ENCODE measurements around the gene ATP6V0A1.
"Not testable (repeated sequence)": the region's sequence is repeated elsewhere in the genome, so short reads cannot be mapped to it uniquely, and the experiment has no call there.

Gene ATP6V0A1

DNA sequence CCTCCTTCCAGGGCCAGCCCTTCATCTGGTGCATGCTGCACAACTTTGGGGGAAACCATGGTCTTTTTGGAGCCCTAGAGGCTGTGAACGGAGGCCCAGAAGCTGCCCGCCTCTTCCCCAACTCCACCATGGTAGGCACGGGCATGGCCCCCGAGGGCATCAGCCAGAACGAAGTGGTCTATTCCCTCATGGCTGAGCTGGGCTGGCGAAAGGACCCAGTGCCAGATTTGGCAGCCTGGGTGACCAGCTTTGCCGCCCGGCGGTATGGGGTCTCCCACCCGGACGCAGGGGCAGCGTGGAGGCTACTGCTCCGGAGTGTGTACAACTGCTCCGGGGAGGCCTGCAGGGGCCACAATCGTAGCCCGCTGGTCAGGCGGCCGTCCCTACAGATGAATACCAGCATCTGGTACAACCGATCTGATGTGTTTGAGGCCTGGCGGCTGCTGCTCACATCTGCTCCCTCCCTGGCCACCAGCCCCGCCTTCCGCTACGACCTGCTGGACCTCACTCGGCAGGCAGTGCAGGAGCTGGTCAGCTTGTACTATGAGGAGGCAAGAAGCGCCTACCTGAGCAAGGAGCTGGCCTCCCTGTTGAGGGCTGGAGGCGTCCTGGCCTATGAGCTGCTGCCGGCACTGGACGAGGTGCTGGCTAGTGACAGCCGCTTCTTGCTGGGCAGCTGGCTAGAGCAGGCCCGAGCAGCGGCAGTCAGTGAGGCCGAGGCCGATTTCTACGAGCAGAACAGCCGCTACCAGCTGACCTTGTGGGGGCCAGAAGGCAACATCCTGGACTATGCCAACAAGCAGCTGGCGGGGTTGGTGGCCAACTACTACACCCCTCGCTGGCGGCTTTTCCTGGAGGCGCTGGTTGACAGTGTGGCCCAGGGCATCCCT is 84.8 kb downstream of the ATP6V0A1 start:
- POLR2A ChIA-PET, result no interaction called here

GRCh38 chr17:42544874-42545283 is 86.2 kb downstream of the ATP6V0A1 start:
- CTCF ChIA-PET, result interaction anchor here (1.0 kb wide), 1 partner anchor 9 kb away, joined by 3 read pairs; no protein-coding TSS in a partner anchor

More for the DNA sequence above, 84.8 kb downstream of the ATP6V0A1 start:
- Histone ChIP-seq H3K36me3 (ENCODE audit: control insufficient read depth in 4 of 4, insufficient read depth in 4 of 4, low read length in 3 of 4) (peaks cover 0 to 52% (median 41%) of the 10 kb centered on the region in 4 experiments), H3K9me3 (ENCODE audit: control extremely low read depth in 1 of 5, control insufficient read depth in 4 of 5, insufficient read depth in 2 of 5, low read depth in 1 of 5, low read length in 4 of 5) (no peaks in the 10 kb centered on the region), H3K27ac (ENCODE audit: insufficient read depth in 1 of 2, low read depth in 1 of 2, low read length in 2 of 2, poor library complexity in 1 of 2, severe bottlenecking in 2 of 2) (no peak overlapping the region), H3K4me1 (ENCODE audit: control extremely low read depth in 1 of 4, control insufficient read depth in 4 of 4, insufficient read depth in 4 of 4, low read length in 3 of 4) (peaks cover 0 to 5% (median 2%) of the 10 kb centered on the region in 4 experiments), H3K27me3 (replicated peaks in 2 of 5; ENCODE audit: control insufficient read depth in 4 of 5, insufficient read depth in 5 of 5, low read length in 4 of 5) (no peaks in the 10 kb centered on the region), H3K4me3 (ENCODE audit: control insufficient read depth in 1 of 7, extremely low read depth in 1 of 7, insufficient read depth in 4 of 7, low read depth in 2 of 7, low read length in 6 of 7) (no peak overlapping the region)
- no peak for DNase-seq
- 97% methylated on average over 37 of the region's 39 CpGs for WGBS (ENCODE audit: insufficient coverage)
- CTCF ChIA-PET, result interaction anchor here (1.0 kb wide), 1 partner anchor 16 kb away, joined by 3 read pairs; no protein-coding TSS in a partner anchor

GRCh38 chr17:42545755-42546505 is 87.3 kb downstream of the ATP6V0A1 start:
- DNase-seq; H3K27ac ChIP-seq (ENCODE audit: insufficient read depth in 1 of 2, low read depth in 1 of 2, low read length in 2 of 2, poor library complexity in 1 of 2, severe bottlenecking in 2 of 2); H3K9me3 ChIP-seq (ENCODE audit: control extremely low read depth in 1 of 5, control insufficient read depth in 4 of 5, insufficient read depth in 2 of 5, low read depth in 1 of 5, low read length in 4 of 5); H3K4me3 ChIP-seq (ENCODE audit: control insufficient read depth in 1 of 7, extremely low read depth in 1 of 7, insufficient read depth in 4 of 7, low read depth in 2 of 7, low read length in 6 of 7); POLR2A ChIA-PET; H3K27me3 ChIP-seq (replicated peaks in 2 of 5; ENCODE audit: control insufficient read depth in 4 of 5, insufficient read depth in 5 of 5, low read length in 4 of 5); H3K4me1 ChIP-seq (ENCODE audit: control extremely low read depth in 1 of 4, control insufficient read depth in 4 of 4, insufficient read depth in 4 of 4, low read length in 3 of 4); CTCF ChIA-PET: not testable (repeated sequence)
- peaks cover 0 to 35% (median 28%) of the 10 kb centered on the region in 4 experiments for H3K36me3 ChIP-seq (ENCODE audit: control insufficient read depth in 4 of 4, insufficient read depth in 4 of 4, low read length in 3 of 4)
- WGBS (ENCODE audit: insufficient coverage), result 100% methylated on average over 1 of the region's 9 CpGs

More at GRCh38 chr17:42544874-42545283, 86.2 kb downstream of the ATP6V0A1 start:
- 79% methylated on average over 6 of the region's 8 CpGs for WGBS (ENCODE audit: insufficient coverage)
- no peak for DNase-seq
- POLR2A ChIA-PET, result no interaction called here
- H3K36me3 ChIP-seq (ENCODE audit: control insufficient read depth in 4 of 4, insufficient read depth in 4 of 4, low read length in 3 of 4), result peaks cover 0 to 39% (median 32%) of the 10 kb centered on the region in 4 experiments
- peaks cover 0 to 9% (median 5%) of the 10 kb centered on the region in 4 experiments for H3K4me1 ChIP-seq (ENCODE audit: control extremely low read depth in 1 of 4, control insufficient read depth in 4 of 4, insufficient read depth in 4 of 4, low read length in 3 of 4)
- H3K4me3 ChIP-seq (ENCODE audit: control insufficient read depth in 1 of 7, extremely low read depth in 1 of 7, insufficient read depth in 4 of 7, low read depth in 2 of 7, low read length in 6 of 7), result no peak overlapping the region
- H3K27me3 ChIP-seq (replicated peaks in 2 of 5; ENCODE audit: control insufficient read depth in 4 of 5, insufficient read depth in 5 of 5, low read length in 4 of 5), result no peaks in the 10 kb centered on the region
- H3K9me3 ChIP-seq (ENCODE audit: control extremely low read depth in 1 of 5, control insufficient read depth in 4 of 5, insufficient read depth in 2 of 5, low read depth in 1 of 5, low read length in 4 of 5), result no peaks in the 10 kb centered on the region
- no peak overlapping the region for H3K27ac ChIP-seq (ENCODE audit: insufficient read depth in 1 of 2, low read depth in 1 of 2, low read length in 2 of 2, poor library complexity in 1 of 2, severe bottlenecking in 2 of 2)

DNA sequence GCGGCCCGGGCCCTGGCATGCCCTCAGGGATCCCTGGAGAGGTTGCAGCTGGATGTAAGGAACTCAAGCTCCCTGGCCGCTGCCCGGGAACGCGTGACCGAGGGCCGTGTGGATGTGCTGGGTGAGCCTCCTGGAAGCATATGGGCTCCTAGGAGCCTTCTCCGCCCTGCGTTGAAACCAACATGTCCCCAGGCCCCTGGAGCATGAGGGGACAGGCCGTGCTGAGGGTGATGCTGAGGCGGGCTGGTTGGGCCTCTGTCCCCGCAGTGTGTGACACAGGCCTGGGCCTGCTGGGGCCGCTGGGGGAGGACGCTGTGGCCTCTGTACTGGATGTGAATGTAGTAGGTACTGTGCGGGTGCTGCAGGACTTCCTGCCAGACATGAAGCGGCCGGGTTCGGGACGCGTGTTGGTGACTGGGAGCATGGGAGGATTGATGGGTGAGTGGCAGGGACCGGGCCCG is 88.4 kb downstream of the ATP6V0A1 start:
- no peaks in the 10 kb centered on the region for H3K9me3 ChIP-seq (ENCODE audit: control extremely low read depth in 1 of 5, control insufficient read depth in 4 of 5, insufficient read depth in 2 of 5, low read depth in 1 of 5, low read length in 4 of 5)
- ChIA-PET POLR2A (no interaction called here), CTCF (interaction anchor here (2.8 kb wide), 1 partner anchor 31 kb away, joined by 7 read pairs; no protein-coding TSS in a partner anchor)
- H3K27ac ChIP-seq (ENCODE audit: insufficient read depth in 1 of 2, low read depth in 1 of 2, low read length in 2 of 2, poor library complexity in 1 of 2, severe bottlenecking in 2 of 2), result no peak overlapping the region
- peaks cover 0 to 27% (median 20%) of the 10 kb centered on the region in 4 experiments for H3K36me3 ChIP-seq (ENCODE audit: control insufficient read depth in 4 of 4, insufficient read depth in 4 of 4, low read length in 3 of 4)
- no peaks in the 10 kb centered on the region for H3K27me3 ChIP-seq (replicated peaks in 2 of 5; ENCODE audit: control insufficient read depth in 4 of 5, insufficient read depth in 5 of 5, low read length in 4 of 5)
- DNase-seq, result no peak
- 97% methylated on average over 12 of the region's 23 CpGs for WGBS (ENCODE audit: insufficient coverage)
- H3K4me1 ChIP-seq (ENCODE audit: control extremely low read depth in 1 of 4, control insufficient read depth in 4 of 4, insufficient read depth in 4 of 4, low read length in 3 of 4), result peaks cover 0 to 9% (median 5%) of the 10 kb centered on the region in 4 experiments
- H3K4me3 ChIP-seq (ENCODE audit: control insufficient read depth in 1 of 7, extremely low read depth in 1 of 7, insufficient read depth in 4 of 7, low read depth in 2 of 7, low read length in 6 of 7), result no peak overlapping the region

DNA sequence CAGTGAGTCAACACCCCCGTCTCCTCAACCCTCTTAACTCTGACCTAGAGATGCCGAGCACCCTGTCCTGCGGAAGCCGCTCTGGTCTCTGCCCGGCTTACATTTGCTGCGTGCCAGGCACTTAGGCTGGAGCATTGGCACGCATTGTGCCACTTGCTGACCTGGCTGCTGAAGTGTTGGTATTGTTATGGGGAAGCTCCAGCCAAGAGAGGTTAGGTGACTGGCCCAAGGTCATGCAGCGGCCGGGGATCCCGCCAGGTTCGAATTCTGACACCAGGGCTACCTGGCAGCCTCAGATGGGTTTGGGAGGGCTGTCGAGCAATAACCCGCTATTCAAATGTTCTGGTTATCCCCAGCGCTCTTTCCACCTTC is 89.0 kb downstream of the ATP6V0A1 start:
- no peak overlapping the region for H3K4me3 ChIP-seq (ENCODE audit: control insufficient read depth in 1 of 7, extremely low read depth in 1 of 7, insufficient read depth in 4 of 7, low read depth in 2 of 7, low read length in 6 of 7)
- H3K27ac ChIP-seq (ENCODE audit: insufficient read depth in 1 of 2, low read depth in 1 of 2, low read length in 2 of 2, poor library complexity in 1 of 2, severe bottlenecking in 2 of 2), result no peak overlapping the region
- no peaks in the 10 kb centered on the region for H3K9me3 ChIP-seq (ENCODE audit: control extremely low read depth in 1 of 5, control insufficient read depth in 4 of 5, insufficient read depth in 2 of 5, low read depth in 1 of 5, low read length in 4 of 5)
- ChIA-PET CTCF (interaction anchor here (1.1 to 2.8 kb wide), 4 partner anchors 11 to 31 kb away, joined by 3 to 11 read pairs (median 6); partner anchors contain the start of gene NAGLU), POLR2A (no interaction called here)
- H3K36me3 ChIP-seq (ENCODE audit: control insufficient read depth in 4 of 4, insufficient read depth in 4 of 4, low read length in 3 of 4), result peaks cover 0 to 21% (median 15%) of the 10 kb centered on the region in 4 experiments
- H3K4me1 ChIP-seq (ENCODE audit: control extremely low read depth in 1 of 4, control insufficient read depth in 4 of 4, insufficient read depth in 4 of 4, low read length in 3 of 4), result peaks cover 0 to 9% (median 5%) of the 10 kb centered on the region in 4 experiments
- DNase-seq, result no peak
- no peaks in the 10 kb centered on the region for H3K27me3 ChIP-seq (replicated peaks in 2 of 5; ENCODE audit: control insufficient read depth in 4 of 5, insufficient read depth in 5 of 5, low read length in 4 of 5)
- 95% methylated on average over 14 of the region's 14 CpGs for WGBS (ENCODE audit: insufficient coverage)

DNA sequence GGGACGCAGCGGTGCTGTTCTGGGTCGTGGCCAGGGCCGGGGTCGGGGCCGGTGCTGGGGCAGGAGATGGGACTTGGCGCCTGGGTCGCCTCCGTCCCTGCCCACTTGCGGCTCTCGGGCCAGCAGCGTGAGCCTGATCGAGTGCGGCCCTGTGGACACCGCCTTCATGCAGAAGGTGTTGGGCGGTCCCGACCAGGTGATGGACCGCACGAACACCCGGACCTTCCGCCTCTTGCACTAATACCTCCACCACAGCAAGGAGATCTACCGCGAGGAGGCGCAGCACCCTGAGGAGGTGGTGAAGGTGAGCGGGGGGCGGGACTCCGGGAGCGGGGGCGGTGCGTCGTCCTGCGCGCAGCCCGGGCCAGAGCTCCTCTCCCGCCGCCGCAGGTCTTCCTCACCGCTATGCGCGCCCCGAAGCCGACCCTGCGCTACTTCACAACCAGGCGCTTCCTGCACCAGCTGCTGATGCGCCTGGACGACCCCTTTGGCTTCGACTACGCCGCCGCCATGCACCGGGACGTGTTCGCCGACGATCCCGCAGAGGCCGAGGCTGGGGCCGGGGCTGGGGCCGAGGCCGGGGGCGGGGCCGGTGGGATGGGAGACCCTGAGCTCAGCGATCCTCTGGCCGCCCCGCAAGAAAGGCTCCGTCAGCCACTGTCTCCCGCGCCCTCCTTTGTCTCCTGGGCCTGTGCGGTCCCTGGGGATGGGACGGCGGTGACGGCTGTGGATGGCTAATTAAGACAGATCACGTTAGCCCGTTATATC is 89.6 kb downstream of the ATP6V0A1 start:
- 27% methylated on average over 57 of the region's 74 CpGs for WGBS (ENCODE audit: insufficient coverage)
- Histone ChIP-seq H3K4me3 (ENCODE audit: control insufficient read depth in 1 of 7, extremely low read depth in 1 of 7, insufficient read depth in 4 of 7, low read depth in 2 of 7, low read length in 6 of 7) (peak overlapping the region in 5 of 7 experiments; percentile 21 to 68 (median 59)), H3K9me3 (ENCODE audit: control extremely low read depth in 1 of 5, control insufficient read depth in 4 of 5, insufficient read depth in 2 of 5, low read depth in 1 of 5, low read length in 4 of 5) (no peaks in the 10 kb centered on the region), H3K36me3 (ENCODE audit: control insufficient read depth in 4 of 4, insufficient read depth in 4 of 4, low read length in 3 of 4) (peaks cover 0 to 16% (median 10%) of the 10 kb centered on the region in 4 experiments), H3K27ac (ENCODE audit: insufficient read depth in 1 of 2, low read depth in 1 of 2, low read length in 2 of 2, poor library complexity in 1 of 2, severe bottlenecking in 2 of 2) (no peak overlapping the region), H3K4me1 (ENCODE audit: control extremely low read depth in 1 of 4, control insufficient read depth in 4 of 4, insufficient read depth in 4 of 4, low read length in 3 of 4) (peaks cover 0 to 9% (median 5%) of the 10 kb centered on the region in 4 experiments), H3K27me3 (replicated peaks in 2 of 5; ENCODE audit: control insufficient read depth in 4 of 5, insufficient read depth in 5 of 5, low read length in 4 of 5) (no peaks in the 10 kb centered on the region)
- CTCF ChIA-PET, result interaction anchor here (1.1 to 2.8 kb wide), 5 partner anchors 11 to 30 kb away, joined by 3 to 11 read pairs (median 4); partner anchors contain the start of gene NAGLU
- peak; percentile 72 to 82 (median 74) for DNase-seq
- POLR2A ChIA-PET, result no interaction called here

Data from common myeloid progenitor, CD34-positive (primary cell).